HS-5 (cell line): ENCODE data around the gene ETV3L.

Experiments
- DNase-seq: peaks from one replicate; pipeline ENCODE4 v3.0.0-alpha.2; 2012; ENCODE audit warnings: low read depth

The ETV3L gene

GRCh38 chr1:157132111-157132510 lies 32.5 kb upstream of the ETV3L start:
- DNase-seq, result no peak

GRCh38 chr1:157131281-157131680 lies 31.7 kb upstream of the ETV3L start:
- DNase-seq, result no peak

GRCh38 chr1:157124855-157125254 lies 25.2 kb upstream of the ETV3L start:
- no peak for DNase-seq

GRCh38 chr1:157119448-157119847 lies 19.8 kb upstream of the ETV3L start:
- no peak for DNase-seq

GRCh38 chr1:157119008-157119407 lies 19.4 kb upstream of the ETV3L start:
- DNase-seq, result no peak

- DNase-seq, result no peak
Measured at GRCh38 chr1:157117527-157118057, 18.0 kb upstream of the ETV3L start.

GRCh38 chr1:157116737-157117103 lies 17.1 kb upstream of the ETV3L start:
- DNase-seq, result no peak

GRCh38 chr1:157115851-157116736 lies 16.5 kb upstream of the ETV3L start:
- no peak for DNase-seq

- DNase-seq, result no peak
Measured at GRCh38 chr1:157115429-157115838, 15.8 kb upstream of the ETV3L start.

- no peak for DNase-seq
Measured at GRCh38 chr1:157114183-157115121, 14.8 kb upstream of the ETV3L start.

- DNase-seq, result no peak
Measured at GRCh38 chr1:157113631-157114030, 14.0 kb upstream of the ETV3L start.

GRCh38 chr1:157113106-157113505 lies 13.5 kb upstream of the ETV3L start:
- no peak for DNase-seq

GRCh38 chr1:157112186-157112867 lies 12.7 kb upstream of the ETV3L start:
- DNase-seq, result no peak

- no peak for DNase-seq
Measured at GRCh38 chr1:157111396-157112165, 12.0 kb upstream of the ETV3L start.

GRCh38 chr1:157110686-157111085 lies 11.1 kb upstream of the ETV3L start:
- DNase-seq, result no peak

GRCh38 chr1:157110003-157110402 lies 10.4 kb upstream of the ETV3L start:
- DNase-seq, result no peak

GRCh38 chr1:157108448-157108847 lies 8.8 kb upstream of the ETV3L start:
- no peak for DNase-seq

- no peak for DNase-seq
Measured at GRCh38 chr1:157107702-157108101, 8.1 kb upstream of the ETV3L start.

- DNase-seq, result no peak
Measured at GRCh38 chr1:157106813-157107189, 7.2 kb upstream of the ETV3L start.

- DNase-seq, result peak; percentile 53
Measured at GRCh38 chr1:157105988-157106812, 6.6 kb upstream of the ETV3L start.
